CD14-positive monocyte (primary cell): Measurements from ENCODE around the gene ACTA1. TPM values are rescaled to one million over a fixed set of nuclear protein-coding genes. Genes with fewer than 3 reads are reported as not detected.

Experiments
- DNase-seq, 3 donors: peaks; one replicate each; pipeline ENCODE4 v3.0.0-alpha.2; 2011 to 2022
- H2AFZ ChIP-seq: 2 replicates; pipeline ENCODE4 v1.6.0; 2012; ENCODE audit warnings: mild to moderate bottlenecking, low read depth, low read length, inconsistent platforms; ENCODE audit not compliant: insufficient read depth, poor library complexity, severe bottlenecking
- H3K27ac ChIP-seq, 2 donors: 1 replicate in 1 of 2; 2 replicates in 1 of 2; pipeline ENCODE4 v1.5.1; 2012 to 2013; ENCODE audit warnings: low read length in 2 of 2, control low read depth in 1 of 2, inconsistent platforms in 1 of 2, low read depth in 1 of 2, mild to moderate bottlenecking in 1 of 2
- H3K27me3 ChIP-seq, 2 donors: one replicate each; pipeline versions ENCODE4 v1.6.0 to v1.6.1; 2011 to 2013; ENCODE audit warnings: low read length in 2 of 2; ENCODE audit not compliant: control insufficient read depth in 2 of 2, insufficient read depth in 2 of 2
- H3K36me3 ChIP-seq, 2 donors: replicated peaks in 1 of 2; 1 replicate in 1 of 2; 2 replicates in 1 of 2; pipeline versions ENCODE4 v1.5.1 to v1.6.1; 2012 to 2013; ENCODE audit warnings: low read length in 2 of 2, control low read depth in 1 of 2, inconsistent platforms in 1 of 2, mild to moderate bottlenecking in 1 of 2; ENCODE audit not compliant: insufficient read depth in 2 of 2, control insufficient read depth in 1 of 2
- H3K4me1 ChIP-seq, 2 donors: 1 replicate in 1 of 2; 2 replicates in 1 of 2; pipeline versions ENCODE4 v1.5.1 to v1.6.1; 2012 to 2013; ENCODE audit warnings: low read length in 2 of 2, control low read depth in 1 of 2, inconsistent platforms in 1 of 2, mild to moderate bottlenecking in 1 of 2, moderate library complexity in 1 of 2; ENCODE audit not compliant: insufficient read depth in 2 of 2, control insufficient read depth in 1 of 2
- H3K4me2 ChIP-seq: replicated peaks from 2 replicates; pipeline ENCODE3; 2012; ENCODE audit warnings: low read length, moderate library complexity, mild to moderate bottlenecking; ENCODE audit not compliant: poor library complexity, severe bottlenecking; ENCODE audit errors: extremely low read depth
- H3K4me3 ChIP-seq, 3 experiments: fragments of 200-600 bp in 1 of 3; sonication (generic) in 1 of 3; replicated peaks in 1 of 3; 1 replicate in 2 of 3; 2 replicates in 1 of 3; pipeline ENCODE4 v1.5.1; 2011 to 2013; ENCODE audit warnings: low read length in 3 of 3, mild to moderate bottlenecking in 3 of 3, control low read depth in 2 of 3, low read depth in 2 of 3, inconsistent platforms in 1 of 3, moderate library complexity in 1 of 3
- H3K79me2 ChIP-seq: 2 replicates; pipeline ENCODE4 v1.6.0; 2012; ENCODE audit warnings: mild to moderate bottlenecking, control low read depth, inconsistent platforms, low read length, moderate library complexity; ENCODE audit not compliant: insufficient read depth
- H3K9ac ChIP-seq: 2 replicates; pipeline ENCODE4 v1.6.0; 2017; ENCODE audit warnings: low read length, mild to moderate bottlenecking; ENCODE audit not compliant: insufficient read depth, poor library complexity, severe bottlenecking
- H3K9me3 ChIP-seq, 2 donors: replicated peaks in 1 of 2; 1 replicate in 1 of 2; 2 replicates in 1 of 2; pipeline versions ENCODE4 v1.5.1 to v1.6.1; 2012 to 2013; ENCODE audit warnings: low read length in 2 of 2, control low read depth in 1 of 2; ENCODE audit not compliant: control insufficient read depth in 1 of 2, insufficient read depth in 1 of 2
- H4K20me1 ChIP-seq: 2 replicates; pipeline ENCODE4 v1.6.0; 2012; ENCODE audit warnings: mild to moderate bottlenecking, low read length, control low read depth, moderate library complexity; ENCODE audit not compliant: insufficient read depth
- H3K27ac Mint-ChIP-seq, 7 donors: one replicate each; pipeline ENCODE4 v1.8.0; 2020; ENCODE audit warnings: mild to moderate bottlenecking in 7 of 7, mixed read lengths in 7 of 7, moderate library complexity in 6 of 7, inconsistent platforms in 2 of 7
- H3K27me3 Mint-ChIP-seq, 3 donors: one replicate each; pipeline ENCODE4 v1.8.0; 2021 to 2022; ENCODE audit warnings: low read depth in 3 of 3, mild to moderate bottlenecking in 3 of 3, mixed read lengths in 3 of 3, moderate library complexity in 3 of 3, inconsistent platforms in 1 of 3
- H3K36me3 Mint-ChIP-seq, 2 donors: one replicate each; pipeline ENCODE4 v1.8.0; 2020; ENCODE audit warnings: mixed read lengths in 2 of 2, inconsistent platforms in 1 of 2, mild to moderate bottlenecking in 1 of 2
- H3K4me1 Mint-ChIP-seq: one replicate; pipeline ENCODE4 v1.8.0; 2020; ENCODE audit warnings: mild to moderate bottlenecking, mixed read lengths
- H3K4me3 Mint-ChIP-seq, 2 donors: one replicate each; pipeline ENCODE4 v1.8.0; 2020; ENCODE audit warnings: mild to moderate bottlenecking in 2 of 2, mixed read lengths in 2 of 2, moderate library complexity in 1 of 2
- H3K9me3 Mint-ChIP-seq, 7 donors: one replicate each; pipeline ENCODE4 v1.8.0; 2020 to 2022; ENCODE audit warnings: mixed read lengths in 7 of 7, mild to moderate bottlenecking in 6 of 7, moderate library complexity in 6 of 7, inconsistent platforms in 2 of 7
- WGBS: methylation state at CpG from one replicate; pipeline ENCODE4 v1.1.5; 2013; ENCODE audit warnings: missing lambda C conversion rate; ENCODE audit not compliant: insufficient coverage; 5-methylcytosine and 5-hydroxymethylcytosine counted together
- intact Hi-C, 2 donors: fragments of 100-400 bp; cut with micrococcal nuclease; formaldehyde crosslinking; loops; one replicate each; pipeline versions ENCODE4 v1.15.0 to v1.15.1; 2023
- polyA plus RNA-seq, 3 donors: library from polyadenylated mRNA; depleted of rRNA in 1 of 3; unstranded in 2 of 3; stranded (reverse) in 1 of 3; fragments of 300-500 nt in 2 of 3; fragments of >200 nt in 1 of 3; fragmentation: Illumina TruSeq in 2 of 3; gene quantifications; 1 replicate in 2 of 3; 2 replicates in 1 of 3; pipeline ENCODE4 v1.2.3, GENCODE V29; 2012 to 2021
- TF ChIP-seq, protein P1 (sequence below): fragments of 200-600 bp; IDR thresholded peaks from one replicate; pipeline ENCODE4 v1.8.0; 2022; ENCODE audit warnings: antibody characterized with exemption, mild to moderate bottlenecking

The ACTA1 gene
- polyA plus RNA-seq, 3 donors, result 0.72 TPM; not detected in 2

DNA sequence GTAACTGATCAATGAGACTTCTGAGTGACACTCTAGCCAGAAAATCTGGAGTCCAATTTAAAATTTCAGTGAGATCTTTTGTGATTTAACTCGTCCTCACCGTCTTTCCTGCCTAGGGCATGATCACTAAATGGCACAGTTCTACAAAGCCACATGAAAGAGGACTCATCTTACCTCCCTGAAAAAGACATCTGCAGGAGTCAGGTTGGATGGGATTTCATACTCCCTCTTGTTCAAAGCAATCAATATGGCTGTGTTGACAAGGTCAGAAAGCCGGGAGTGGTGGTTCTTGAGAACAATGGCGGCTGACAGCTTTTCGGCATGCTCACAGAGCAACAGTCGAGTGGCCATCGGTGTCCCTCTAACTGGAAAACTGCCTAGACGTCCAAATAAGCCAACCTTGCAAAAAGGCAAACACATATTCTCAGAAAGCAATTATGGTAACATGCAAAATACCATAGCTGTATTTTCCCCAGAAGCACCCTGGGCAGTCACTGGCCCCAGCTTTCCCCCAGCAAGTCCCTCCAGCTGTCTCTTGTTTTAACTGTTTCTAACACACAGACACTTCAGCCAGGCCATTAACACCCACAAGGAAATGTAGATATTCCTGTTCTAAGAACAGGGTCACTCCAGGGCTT lies 36.6 kb upstream of the ACTA1 start:
- Histone ChIP-seq H3K27ac (no peak overlapping the region), H3K4me2 (no peak overlapping the region), H3K4me1 (no peaks in the 10 kb centered on the region), H2AFZ (no peak overlapping the region), H3K4me3 (no peak overlapping the region), H3K9ac (no peak overlapping the region), H3K79me2 (no peaks in the 10 kb centered on the region), H3K9me3 (no peaks in the 10 kb centered on the region), H4K20me1 (no peaks in the 10 kb centered on the region), H3K36me3 (peaks cover 72 to 95% of the 10 kb centered on the region in 2 donors), H3K27me3 (no peaks in the 10 kb centered on the region)
- Mint-ChIP-seq H3K27ac (peak overlapping the region in 1 of 7 donors; percentile 13), H3K9me3 (no peaks in the 10 kb centered on the region), H3K27me3 (peaks cover 0 to 5% (median 0%) of the 10 kb centered on the region in 3 donors), H3K4me1 (no peaks in the 10 kb centered on the region), H3K36me3 (peaks cover 86 to 93% of the 10 kb centered on the region in 2 donors), H3K4me3 (no peak overlapping the region)
- intact Hi-C loops, result no loop called here
- 96% methylated on average over 4 of the region's 8 CpGs for WGBS
- DNase-seq, result no peak
- TF ChIP-seq, protein P1, sequence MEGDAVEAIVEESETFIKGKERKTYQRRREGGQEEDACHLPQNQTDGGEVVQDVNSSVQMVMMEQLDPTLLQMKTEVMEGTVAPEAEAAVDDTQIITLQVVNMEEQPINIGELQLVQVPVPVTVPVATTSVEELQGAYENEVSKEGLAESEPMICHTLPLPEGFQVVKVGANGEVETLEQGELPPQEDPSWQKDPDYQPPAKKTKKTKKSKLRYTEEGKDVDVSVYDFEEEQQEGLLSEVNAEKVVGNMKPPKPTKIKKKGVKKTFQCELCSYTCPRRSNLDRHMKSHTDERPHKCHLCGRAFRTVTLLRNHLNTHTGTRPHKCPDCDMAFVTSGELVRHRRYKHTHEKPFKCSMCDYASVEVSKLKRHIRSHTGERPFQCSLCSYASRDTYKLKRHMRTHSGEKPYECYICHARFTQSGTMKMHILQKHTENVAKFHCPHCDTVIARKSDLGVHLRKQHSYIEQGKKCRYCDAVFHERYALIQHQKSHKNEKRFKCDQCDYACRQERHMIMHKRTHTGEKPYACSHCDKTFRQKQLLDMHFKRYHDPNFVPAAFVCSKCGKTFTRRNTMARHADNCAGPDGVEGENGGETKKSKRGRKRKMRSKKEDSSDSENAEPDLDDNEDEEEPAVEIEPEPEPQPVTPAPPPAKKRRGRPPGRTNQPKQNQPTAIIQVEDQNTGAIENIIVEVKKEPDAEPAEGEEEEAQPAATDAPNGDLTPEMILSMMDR, result no peak

DNA sequence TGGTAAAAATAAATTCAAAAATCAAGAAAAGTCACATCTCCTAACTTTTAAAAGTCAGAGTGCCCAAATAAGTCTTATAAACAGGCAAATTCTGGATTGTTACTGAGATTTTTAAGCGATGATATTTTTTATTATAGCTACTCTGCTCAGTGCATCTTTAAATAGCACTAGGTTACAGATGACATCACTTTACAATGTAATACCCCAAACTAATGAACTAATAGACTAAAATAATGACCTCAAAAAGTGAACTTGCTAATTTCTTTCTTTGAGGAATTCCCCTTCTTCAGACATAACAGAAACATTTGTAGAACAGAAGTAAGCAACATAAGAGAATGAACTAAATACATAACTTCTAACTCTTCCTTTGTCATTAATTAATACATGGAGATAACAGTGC lies 33.0 kb upstream of the ACTA1 start:
- Histone ChIP-seq H3K4me3 (no peak overlapping the region), H3K27me3 (no peaks in the 10 kb centered on the region), H3K79me2 (no peaks in the 10 kb centered on the region), H3K4me2 (no peak overlapping the region), H3K9me3 (no peaks in the 10 kb centered on the region), H3K36me3 (peaks cover 79 to 97% of the 10 kb centered on the region in 2 donors), H3K27ac (no peak overlapping the region), H3K4me1 (no peaks in the 10 kb centered on the region), H3K9ac (no peak overlapping the region), H4K20me1 (no peaks in the 10 kb centered on the region), H2AFZ (no peak overlapping the region)
- TF ChIP-seq, protein P1, result no peak
- H3K9me3 Mint-ChIP-seq, result no peaks in the 10 kb centered on the region
- H3K27ac Mint-ChIP-seq, result no peak overlapping the region
- H3K36me3 Mint-ChIP-seq, result peaks cover 90 to 95% of the 10 kb centered on the region in 2 donors
- H3K4me1 Mint-ChIP-seq, result no peaks in the 10 kb centered on the region
- no CpG with 5 or more reads among the region's 1 CpG for WGBS
- no peak overlapping the region for H3K4me3 Mint-ChIP-seq
- DNase-seq, result no peak
- intact Hi-C loops, result no loop called here
- H3K27me3 Mint-ChIP-seq, result peaks cover 0 to 3% (median 2%) of the 10 kb centered on the region in 3 donors
